Transverse colon (tissue), 4 donors: ENCODE measurements around the gene ESCO1. TPM values are rescaled to one million over a fixed set of nuclear protein-coding genes. Genes with fewer than 3 reads are reported as not detected.

Experiments
- DNase-seq: peaks from one replicate; pipeline ENCODE4 v3.0.0-alpha.2; 2019
- H3K27ac ChIP-seq, 4 donors: fragments of 200-600 bp; sonication (generic); 2 replicates each; pipeline ENCODE4 v1.5.1; 2016 to 2018; ENCODE audit warnings: inconsistent platforms in 4 of 4
- H3K27me3 ChIP-seq: fragments of 200-600 bp; sonication (generic); 2 replicates; pipeline ENCODE4 v1.5.1; 2017; ENCODE audit warnings: inconsistent platforms
- H3K36me3 ChIP-seq, 4 donors: fragments of 200-600 bp; sonication (generic); 2 replicates each; pipeline ENCODE4 v1.5.1; 2017 to 2019; ENCODE audit warnings: inconsistent platforms in 4 of 4
- H3K4me1 ChIP-seq, 4 donors: fragments of 200-600 bp; sonication (generic); 2 replicates each; pipeline ENCODE4 v1.5.1; 2017 to 2020; ENCODE audit warnings: inconsistent platforms in 4 of 4
- H3K4me3 ChIP-seq, 4 donors: fragments of 200-600 bp; sonication (generic); 1 replicate in 1 of 4; 2 replicates in 3 of 4; pipeline versions ENCODE4 v1.5.1 to v1.6.1; 2017 to 2019; ENCODE audit warnings: inconsistent platforms in 4 of 4
- H3K9me3 ChIP-seq, 2 donors: fragments of 200-600 bp; sonication (generic); 2 replicates each; pipeline ENCODE4 v1.5.1; 2017 to 2019; ENCODE audit warnings: inconsistent platforms in 2 of 2
- CTCF ChIP-seq, 5 experiments: fragments of 200-600 bp in 3 of 5; fragments of 450-650 bp in 2 of 5; sonication (generic) in 3 of 5; IDR thresholded peaks; 1 replicate in 2 of 5; 2 replicates in 3 of 5; pipeline ENCODE4 v1.5.1; 2016 to 2017; ENCODE audit warnings: antibody characterized with exemption in 5 of 5, inconsistent platforms in 3 of 5, mild to moderate bottlenecking in 2 of 5, moderate library complexity in 1 of 5
- EP300 ChIP-seq: sonication (generic); formaldehyde crosslinking; IDR thresholded peaks from one replicate; pipeline ENCODE4 v1.6.1; 2017; ENCODE audit warnings: antibody characterized with exemption, low read depth
- POLR2A ChIP-seq: fragments of 450-650 bp; IDR thresholded peaks from one replicate; pipeline ENCODE4 v1.6.1; 2016; ENCODE audit warnings: antibody characterized with exemption, mild to moderate bottlenecking, moderate library complexity
- POLR2AphosphoS5 ChIP-seq, 3 donors: sonication (generic); formaldehyde crosslinking; IDR thresholded peaks; one replicate each; pipeline ENCODE4 v1.6.1; 2016; ENCODE audit warnings: antibody characterized with exemption in 3 of 3
- WGBS, 2 donors: methylation state at CpG; one replicate each; pipeline ENCODE4 v1.1.5; 2018; ENCODE audit warnings: low coverage in 1 of 2; 5-methylcytosine and 5-hydroxymethylcytosine counted together
- in situ Hi-C, 4 donors: fragments of 200-750 bp; cut with MboI; loops; one replicate each; pipeline versions ENCODE4 v1.15.0 to v1.15.1; 2017; ENCODE audit warnings: low sequenced_read_pairs in 3 of 4, low pct_ligation_motif_present in 1 of 4, low pct_unique_long_range_greater_than_20kb in 1 of 4
- intact Hi-C: fragments of 100-400 bp; cut with DNase I; formaldehyde crosslinking; loops from one replicate; pipeline ENCODE4 v1.15.1; 2023; ENCODE audit warnings: low total_unique reads
- total RNA-seq, 4 donors: library from RNA; depleted of rRNA; stranded (reverse); fragments of >200 nt; gene quantifications; one replicate each; pipeline ENCODE4 v1.1.0, GENCODE V29; 2016

The ESCO1 gene
- total RNA-seq, 4 donors from 2014 or later: 7.1 to 39.0 (median 18.6) TPM

GRCh38 chr18:21559195-21559594 is 41.3 kb downstream of the ESCO1 start:
- Histone ChIP-seq H3K4me1 (no peaks in the 10 kb centered on the region), H3K27ac (no peak overlapping the region), H3K36me3 (peaks cover 0 to 52% (median 24%) of the 10 kb centered on the region in 4 donors), H3K9me3 (no peaks in the 10 kb centered on the region), H3K4me3 (no peak overlapping the region), H3K27me3 (no peaks in the 10 kb centered on the region)
- intact Hi-C loops (no loop called here), in situ Hi-C loops (loop anchor here in 1 of 4 donors (25.0 kb wide), 1 partner anchor 1003 kb away; no protein-coding TSS in a partner anchor)
- TF ChIP-seq POLR2AphosphoS5 (IDR thresholded peaks at IDR 0.05): no peak
- TF ChIP-seq EP300: no peak
- no peak for TF ChIP-seq CTCF (IDR thresholded peaks at IDR 0.05)
- TF ChIP-seq POLR2A: no peak
- DNase-seq: no peak

- H3K27ac ChIP-seq: no peak overlapping the region
- WGBS, 2 donors: 74 to 92% methylated on average over 6 of the region's 6 CpGs
Observed at GRCh38 chr18:21557607-21558253, 42.8 kb downstream of the ESCO1 start.

DNA sequence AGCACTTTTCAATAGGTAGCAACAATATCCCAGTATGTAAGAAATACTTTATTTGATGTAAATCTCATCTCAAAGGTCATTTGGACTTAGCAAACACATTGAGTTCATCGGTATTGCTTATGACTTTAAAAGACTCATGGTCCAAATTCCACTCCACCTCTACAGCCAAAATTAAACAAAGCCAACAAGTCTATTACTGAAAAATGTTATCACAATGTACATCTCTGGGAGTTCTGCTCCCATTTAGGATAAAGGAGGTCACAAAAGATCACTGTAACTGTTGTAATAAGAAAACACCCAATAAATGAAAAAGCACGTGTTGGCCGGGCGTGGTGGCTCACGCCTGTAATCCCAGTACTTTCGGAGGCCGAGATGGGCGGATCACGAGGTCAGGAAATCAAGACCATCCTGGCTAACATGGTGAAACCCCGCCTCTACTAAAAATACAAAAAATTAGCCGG is 50.0 kb downstream of the ESCO1 start:
- Histone ChIP-seq H3K27me3 (no peaks in the 10 kb centered on the region), H3K4me3 (no peak overlapping the region), H3K9me3 (no peaks in the 10 kb centered on the region), H3K27ac (no peak overlapping the region), H3K4me1 (no peaks in the 10 kb centered on the region), H3K36me3 (peaks cover 0 to 26% (median 7%) of the 10 kb centered on the region in 4 donors)
- in situ Hi-C loops (loop anchor here in 1 of 4 donors (25.0 kb wide), 1 partner anchor 1012 kb away; no protein-coding TSS in a partner anchor), intact Hi-C loops (no loop called here)
- DNase-seq: no peak
- TF ChIP-seq CTCF (IDR thresholded peaks at IDR 0.05) (no peak), POLR2A (no peak), POLR2AphosphoS5 (IDR thresholded peaks at IDR 0.05) (no peak)
- WGBS, 2 donors: 84 to 86% methylated on average over 11 of the region's 11 CpGs

More at GRCh38 chr18:21557607-21558253, 42.8 kb downstream of the ESCO1 start:
- no peak for TF ChIP-seq CTCF (IDR thresholded peaks at IDR 0.05)
- no peak for TF ChIP-seq POLR2A
- TF ChIP-seq EP300: no peak
- no peak for TF ChIP-seq POLR2AphosphoS5 (IDR thresholded peaks at IDR 0.05)
- no peak for DNase-seq
- Histone ChIP-seq H3K4me1 (no peaks in the 10 kb centered on the region), H3K27me3 (no peaks in the 10 kb centered on the region), H3K9me3 (no peaks in the 10 kb centered on the region), H3K4me3 (no peak overlapping the region), H3K36me3 (peaks cover 0 to 47% (median 23%) of the 10 kb centered on the region in 4 donors)
- in situ Hi-C loops (loop anchor here in 1 of 4 donors (25.0 kb wide), 1 partner anchor 1005 kb away; no protein-coding TSS in a partner anchor), intact Hi-C loops (no loop called here)

DNA sequence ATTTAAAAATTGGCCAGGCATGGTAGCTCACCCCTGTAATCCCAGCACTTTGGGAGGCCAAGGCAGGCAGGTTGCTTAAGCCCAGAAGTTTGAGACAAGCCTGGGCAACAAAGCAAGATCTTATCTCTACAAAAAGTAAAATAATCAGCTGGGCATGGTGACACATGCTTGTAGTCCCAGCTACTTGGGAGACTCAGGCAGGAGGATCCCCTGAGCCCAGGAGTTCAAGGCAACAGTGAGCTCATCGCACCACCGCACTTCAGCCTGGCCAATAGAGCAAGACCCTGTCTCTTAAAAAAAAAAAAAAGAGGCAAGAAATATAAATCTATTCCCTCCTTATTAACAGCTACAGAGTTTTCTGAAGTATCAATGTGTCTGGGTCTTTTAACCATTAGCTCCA is 51.9 kb downstream of the ESCO1 start:
- Histone ChIP-seq H3K4me3 (no peak overlapping the region), H3K36me3 (peaks cover 0 to 15% (median 2%) of the 10 kb centered on the region in 4 donors), H3K27me3 (no peaks in the 10 kb centered on the region), H3K27ac (no peak overlapping the region), H3K4me1 (no peaks in the 10 kb centered on the region), H3K9me3 (no peaks in the 10 kb centered on the region)
- no peak for DNase-seq
- no peak for TF ChIP-seq EP300
- TF ChIP-seq POLR2AphosphoS5 (IDR thresholded peaks at IDR 0.05): no peak
- no peak for TF ChIP-seq CTCF (IDR thresholded peaks at IDR 0.05)
- no peak for TF ChIP-seq POLR2A
- intact Hi-C loops: no loop called here
- in situ Hi-C loops: no loop called here
- 100% methylated on average over 2 of the region's 2 CpGs for WGBS, 2 donors
